ENCODE results near the gene IQSEC2. TPM values are rescaled to one million over a fixed set of nuclear protein-coding genes. Genes with fewer than 3 reads are reported as not detected.
A peak's percentile ranks its signal among the peaks of the same experiment; 100 is the strongest.

IQSEC2 gene
- total and polyA plus RNA-seq, 4 donors, result 9.0 to 24.6 (median 17.4) TPM

GRCh38 chrX:53279296-53280237, 1.8 kb downstream of the IQSEC2 start:
- DNase-seq (peak in 1 of 3 donors; percentile 2), ATAC-seq (ENCODE audit: insufficient read depth, low FRiP score) (no peak)
- H3K36me3 ChIP-seq (ENCODE audit: control insufficient read depth in 4 of 4, insufficient read depth in 4 of 4, low read length in 4 of 4), result no peaks in the 10 kb centered on the region
- 44 to 65% methylated on average over 13 to 14 of the region's 14 CpGs for WGBS, 2 donors
- no peak overlapping the region for H3K9ac ChIP-seq (ENCODE audit: insufficient read depth in 1 of 2, low read length in 2 of 2)
- peaks cover 0 to 18% (median 17%) of the 10 kb centered on the region in 3 donors for H3K27me3 ChIP-seq (ENCODE audit: control insufficient read depth in 3 of 3, insufficient read depth in 3 of 3, low read length in 2 of 3)
- TF ChIP-seq CTCF (IDR thresholded peaks at IDR 0.05; ENCODE audit: control extremely low read depth, extremely low read depth), result no peak
- no peak overlapping the region for H3K27ac ChIP-seq (ENCODE audit: low read depth in 1 of 2, low read length in 1 of 2)
- peaks cover 0 to 25% (median 0%) of the 10 kb centered on the region in 5 donors for H3K4me1 ChIP-seq (ENCODE audit: control insufficient read depth in 5 of 5, insufficient read depth in 5 of 5, low read length in 5 of 5)
- H3K4me3 ChIP-seq, result no peak overlapping the region
- H3K9me3 ChIP-seq (ENCODE audit: control insufficient read depth in 4 of 4, insufficient read depth in 3 of 4, low read length in 3 of 4), result no peaks in the 10 kb centered on the region

GRCh38 chrX:53272808-53273337, 8.5 kb downstream of the IQSEC2 start:
- no peak overlapping the region for H3K4me3 ChIP-seq
- H3K4me1 ChIP-seq (ENCODE audit: control insufficient read depth in 5 of 5, insufficient read depth in 5 of 5, low read length in 5 of 5), result no peaks in the 10 kb centered on the region
- H3K36me3 ChIP-seq (ENCODE audit: control insufficient read depth in 4 of 4, insufficient read depth in 4 of 4, low read length in 4 of 4), result no peaks in the 10 kb centered on the region
- WGBS, 2 donors, result 67 to 82% methylated on average over 8 of the region's 8 CpGs
- H3K9me3 ChIP-seq (ENCODE audit: control insufficient read depth in 4 of 4, insufficient read depth in 3 of 4, low read length in 3 of 4), result peaks cover 0 to 2% (median 0%) of the 10 kb centered on the region in 4 donors
- H3K9ac ChIP-seq (ENCODE audit: insufficient read depth in 1 of 2, low read length in 2 of 2), result no peak overlapping the region
- no peak overlapping the region for H3K27ac ChIP-seq (ENCODE audit: low read depth in 1 of 2, low read length in 1 of 2)
- ATAC-seq (ENCODE audit: insufficient read depth, low FRiP score), result no peak
- peaks cover 0 to 40% (median 9%) of the 10 kb centered on the region in 3 donors for H3K27me3 ChIP-seq (ENCODE audit: control insufficient read depth in 3 of 3, insufficient read depth in 3 of 3, low read length in 2 of 3)
- TF ChIP-seq CTCF (IDR thresholded peaks at IDR 0.05; ENCODE audit: control extremely low read depth, extremely low read depth), result no peak
- DNase-seq, result no peak

GRCh38 chrX:53269536-53270107, 11.8 kb downstream of the IQSEC2 start:
- H3K36me3 ChIP-seq (ENCODE audit: control insufficient read depth in 4 of 4, insufficient read depth in 4 of 4, low read length in 4 of 4), result no peaks in the 10 kb centered on the region
- ATAC-seq (ENCODE audit: insufficient read depth, low FRiP score), result no peak
- peaks cover 0 to 4% (median 0%) of the 10 kb centered on the region in 5 donors for H3K4me1 ChIP-seq (ENCODE audit: control insufficient read depth in 5 of 5, insufficient read depth in 5 of 5, low read length in 5 of 5)
- no peak overlapping the region for H3K27ac ChIP-seq (ENCODE audit: low read depth in 1 of 2, low read length in 1 of 2)
- H3K27me3 ChIP-seq (ENCODE audit: control insufficient read depth in 3 of 3, insufficient read depth in 3 of 3, low read length in 2 of 3), result peaks cover 0 to 51% (median 17%) of the 10 kb centered on the region in 3 donors
- H3K9me3 ChIP-seq (ENCODE audit: control insufficient read depth in 4 of 4, insufficient read depth in 3 of 4, low read length in 3 of 4), result peaks cover 0 to 2% (median 0%) of the 10 kb centered on the region in 4 donors
- WGBS, 2 donors, result 80 to 94% methylated on average over 13 to 14 of the region's 14 CpGs
- no peak for DNase-seq
- no peak overlapping the region for H3K4me3 ChIP-seq
- no peak for TF ChIP-seq CTCF (IDR thresholded peaks at IDR 0.05; ENCODE audit: control extremely low read depth, extremely low read depth)
- no peak overlapping the region for H3K9ac ChIP-seq (ENCODE audit: insufficient read depth in 1 of 2, low read length in 2 of 2)
